Measurements from ENCODE around the gene SCAP.

The SCAP gene

GRCh38 chr3:47432673-47433072 lies 43.1 kb downstream of the SCAP start (continued):
- TF ChIP-seq ZNF274 (IDR thresholded peaks at IDR 0.05; ENCODE audit: low read length) (no peak), ZNF274 (tag by site-specific recombination; IDR thresholded peaks at IDR 0.05; ENCODE audit: borderline replicate concordance) (no peak), KLF1 (tag by site-specific recombination; IDR thresholded peaks at IDR 0.05) (no peak), ZNF843 (tag by site-specific recombination; IDR thresholded peaks at IDR 0.05) (no peak)

GRCh38 chr3:47431225-47431624 lies 44.5 kb downstream of the SCAP start:
- ChIA-PET POLR2A (no interaction called here), CTCF (no interaction called here)
- Histone ChIP-seq H3K4me1 (ENCODE audit: control insufficient read depth, insufficient read depth, low read length) (no peaks in the 10 kb centered on the region), H3K9me3 (ENCODE audit: control insufficient read depth, insufficient read depth, low read depth, low read length) (no peaks in the 10 kb centered on the region), H3K27ac (ENCODE audit: extremely low read depth, low read depth, low read length) (no peak overlapping the region), H3K4me3 (ENCODE audit: low read depth, low read length) (no peak overlapping the region), H3K36me3 (ENCODE audit: control insufficient read depth in 2 of 2, insufficient read depth in 1 of 2, low read length in 2 of 2) (peaks cover 0 to 72% of the 10 kb centered on the region in 2 experiments; a peak in 2 of 3 replicates)
- TF ChIP-seq ZNF214 (tag by site-specific recombination; IDR thresholded peaks at IDR 0.05; ENCODE audit: borderline replicate concordance) (no peak), ZNF24 (tag by site-specific recombination; IDR thresholded peaks at IDR 0.05) (no peak), ZNF175 (tag by site-specific recombination; IDR thresholded peaks at IDR 0.05) (no peak), BCL11A (tag by site-specific recombination; IDR thresholded peaks at IDR 0.05; ENCODE audit: low read depth) (no peak), ZSCAN23 (tag by site-specific recombination; IDR thresholded peaks at IDR 0.05) (no peak), ZBTB6 (tag by site-specific recombination; IDR thresholded peaks at IDR 0.05) (no peak), ZNF555 (tag by site-specific recombination; conservative IDR thresholded peaks at IDR 0.05) (no peak), ELK4 (IDR thresholded peaks at IDR 0.05; ENCODE audit: borderline replicate concordance, low read depth, low read length) (no peak), GLIS1 (tag by site-specific recombination; IDR thresholded peaks at IDR 0.05) (no peak), ZNF692 (tag by site-specific recombination; IDR thresholded peaks at IDR 0.05) (no peak), IKZF3 (tag by site-specific recombination; IDR thresholded peaks at IDR 0.05) (no peak), ZBTB11 (tag by site-specific recombination; conservative IDR thresholded peaks at IDR 0.05; ENCODE audit: low read depth) (no peak), ZNF248 (tag by site-specific recombination; IDR thresholded peaks at IDR 0.05) (no peak), ZNF510 (tag by site-specific recombination; IDR thresholded peaks at IDR 0.05; ENCODE audit: insufficient replicate concordance) (no peak), ZNF423 (tag by site-specific recombination; IDR thresholded peaks at IDR 0.05) (no peak), ZNF837 (tag by site-specific recombination; IDR thresholded peaks at IDR 0.05) (no peak), KLF7 (tag by site-specific recombination; IDR thresholded peaks at IDR 0.05; ENCODE audit: borderline replicate concordance) (no peak), KLF16 (tag by site-specific recombination; IDR thresholded peaks at IDR 0.05) (no peak)

All from HEK293 (cell line).